GM12892 (cell line): ENCODE data around the gene LYVE1.

Source experiments
- POLR2A ChIP-seq: IDR thresholded peaks from 2 replicates; pipeline ENCODE4 v1.6.1; 2011; ENCODE audit warnings: low read depth, low read length, control low read depth
- POLR2AphosphoS5 ChIP-seq: IDR thresholded peaks from 2 replicates; pipeline ENCODE4 v1.6.1; 2011; ENCODE audit warnings: low read depth, low read length, control low read depth
- TAF1 ChIP-seq: IDR thresholded peaks from 2 replicates; pipeline ENCODE4 v1.6.1; 2011; ENCODE audit warnings: low read depth, mild to moderate bottlenecking, control low read depth, low read length, borderline replicate concordance

GRCh38 chr11:10551845-10552352, 16.6 kb downstream of the LYVE1 start:
- TF ChIP-seq POLR2AphosphoS5: no peak
- TF ChIP-seq POLR2A: no peak
- no peak for TF ChIP-seq TAF1
